ENCODE results near the gene GABRB1.

Gene GABRB1

GRCh38 chr4:47471591-47471990, 440.2 kb downstream of the GABRB1 start:
- Histone ChIP-seq H3K27ac (no peak overlapping the region), H3K9ac (ENCODE audit: insufficient read length) (no peak overlapping the region), H3K4me3 (no peak overlapping the region), H3K9me3 (ENCODE audit: low read depth, low read length) (no peaks in the 10 kb centered on the region), H3K36me3 (ENCODE audit: insufficient read depth, low read length) (no peaks in the 10 kb centered on the region)
- no peak for DNase-seq (ENCODE audit: low read depth, low spot score)
- TF ChIP-seq POLR2AphosphoS5 (IDR thresholded peaks at IDR 0.05; ENCODE audit: borderline replicate concordance, low read depth, low read length) (no peak), FOXP2 (optimal IDR thresholded peaks at IDR 0.05; ENCODE audit: control extremely low read depth, extremely low read length, insufficient read depth) (no peak), EZH2 (IDR thresholded peaks at IDR 0.05) (no peak)

GRCh38 chr4:47473141-47473750, 441.9 kb downstream of the GABRB1 start:
- Histone ChIP-seq H3K9me3 (ENCODE audit: low read depth, low read length) (no peaks in the 10 kb centered on the region), H3K4me3 (no peak overlapping the region), H3K36me3 (ENCODE audit: insufficient read depth, low read length) (no peaks in the 10 kb centered on the region), H3K27ac (no peak overlapping the region), H3K9ac (ENCODE audit: insufficient read length) (no peak overlapping the region)
- DNase-seq (ENCODE audit: low read depth, low spot score), result no peak
- no peak for TF ChIP-seq EZH2 (IDR thresholded peaks at IDR 0.05)
- no peak for TF ChIP-seq POLR2AphosphoS5 (IDR thresholded peaks at IDR 0.05; ENCODE audit: borderline replicate concordance, low read depth, low read length)
- TF ChIP-seq FOXP2 (optimal IDR thresholded peaks at IDR 0.05; ENCODE audit: control extremely low read depth, extremely low read length, insufficient read depth), result no peak

- DNase-seq (ENCODE audit: low read depth, low spot score), result no peak
- Histone ChIP-seq H3K36me3 (ENCODE audit: insufficient read depth, low read length) (no peaks in the 10 kb centered on the region), H3K9ac (ENCODE audit: insufficient read length) (no peak overlapping the region), H3K9me3 (ENCODE audit: low read depth, low read length) (no peaks in the 10 kb centered on the region), H3K4me3 (no peak overlapping the region), H3K27ac (no peak overlapping the region)
- no peak for TF ChIP-seq POLR2AphosphoS5 (IDR thresholded peaks at IDR 0.05; ENCODE audit: borderline replicate concordance, low read depth, low read length)
- no peak for TF ChIP-seq EZH2 (IDR thresholded peaks at IDR 0.05)
- TF ChIP-seq FOXP2 (optimal IDR thresholded peaks at IDR 0.05; ENCODE audit: control extremely low read depth, extremely low read length, insufficient read depth), result no peak
Observed at GRCh38 chr4:47474799-47475198, 443.4 kb downstream of the GABRB1 start.

GRCh38 chr4:47475411-47475810, 444.0 kb downstream of the GABRB1 start:
- DNase-seq (ENCODE audit: low read depth, low spot score), result no peak
- no peak overlapping the region for H3K9ac ChIP-seq (ENCODE audit: insufficient read length)

More at GRCh38 chr4:47475411-47475810, 444.0 kb downstream of the GABRB1 start:
- no peak overlapping the region for H3K4me3 ChIP-seq
- TF ChIP-seq EZH2 (IDR thresholded peaks at IDR 0.05) (no peak), FOXP2 (optimal IDR thresholded peaks at IDR 0.05; ENCODE audit: control extremely low read depth, extremely low read length, insufficient read depth) (no peak), POLR2AphosphoS5 (IDR thresholded peaks at IDR 0.05; ENCODE audit: borderline replicate concordance, low read depth, low read length) (no peak)
- H3K9me3 ChIP-seq (ENCODE audit: low read depth, low read length), result no peaks in the 10 kb centered on the region
- H3K36me3 ChIP-seq (ENCODE audit: insufficient read depth, low read length), result no peaks in the 10 kb centered on the region
- no peak overlapping the region for H3K27ac ChIP-seq

Data from SK-N-MC (cell line).